DMS53 treated with DMSO at 0.1 percent for 48 hours (cell line): ENCODE results near the gene NDUFA5.
"Not testable (repeated sequence)": the region's sequence is repeated elsewhere in the genome, so short reads cannot be mapped to it uniquely, and the experiment has no call there.

ENCODE experiments used
- DNase-seq: peaks from one replicate; lab custom pipeline; 2025; ENCODE audit not compliant: unreplicated experiment; lab: John Stamatoyannopoulos, UW

The NDUFA5 gene

DNA sequence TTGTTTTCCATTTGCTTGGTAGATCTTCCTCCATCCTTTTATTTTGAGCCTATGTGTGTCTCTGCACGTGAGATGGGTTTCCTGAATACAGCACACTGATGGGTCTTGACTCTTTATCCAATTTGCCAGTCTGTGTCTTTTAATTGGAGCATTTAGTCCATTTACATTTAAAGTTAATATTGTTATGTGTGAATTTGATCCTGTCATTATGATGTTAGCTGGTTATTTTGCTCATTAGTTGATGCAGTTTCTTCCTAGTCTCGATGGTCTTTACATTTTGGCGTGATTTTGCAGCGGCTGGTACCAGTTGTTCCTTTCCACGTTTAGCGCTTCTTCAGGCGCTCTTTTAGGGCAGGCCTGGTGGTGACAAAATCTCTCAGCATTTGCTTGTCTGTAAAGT lies 31.1 kb downstream of the NDUFA5 start:
- not testable (repeated sequence) for DNase-seq

DNA sequence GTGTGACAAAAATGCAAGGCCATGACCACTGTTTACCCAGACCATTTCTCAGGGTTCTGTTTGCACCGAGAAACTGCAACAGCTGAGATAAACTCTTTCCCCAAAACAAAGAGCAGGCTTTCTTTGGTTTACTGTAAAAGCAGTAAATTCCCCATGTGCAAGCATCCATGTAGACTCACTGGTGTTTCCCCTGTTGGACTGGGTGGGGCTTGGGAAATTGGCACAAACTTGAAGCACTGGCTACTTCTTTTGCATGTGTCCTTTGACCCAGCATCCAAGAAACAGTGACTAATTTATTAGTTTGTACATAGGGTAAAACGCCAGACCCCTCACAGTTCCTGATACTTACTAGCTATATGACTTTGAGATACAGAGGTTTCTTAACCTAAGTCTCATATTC lies 35.6 kb downstream of the NDUFA5 start:
- DNase-seq = no peak

DNA sequence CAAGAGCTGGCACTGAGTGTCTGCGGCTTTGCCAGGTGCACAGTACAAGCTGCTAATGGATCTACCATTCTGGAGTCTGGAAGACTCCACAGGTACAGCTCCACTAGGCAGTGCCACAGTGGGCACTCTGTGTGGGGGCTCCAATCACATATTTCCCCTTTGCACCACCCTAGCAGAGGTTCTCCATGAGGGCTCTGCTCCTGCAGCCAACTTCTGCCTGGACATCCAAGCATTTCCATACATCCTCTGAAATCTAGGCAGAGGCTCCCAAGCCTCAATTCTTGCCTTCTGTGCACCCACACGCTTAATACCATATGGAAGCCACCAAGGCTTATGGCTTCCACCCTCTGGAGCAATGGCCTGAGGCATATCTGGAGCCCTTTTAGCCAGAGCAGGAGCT lies 52.4 kb downstream of the NDUFA5 start:
- DNase-seq = no peak

DNA sequence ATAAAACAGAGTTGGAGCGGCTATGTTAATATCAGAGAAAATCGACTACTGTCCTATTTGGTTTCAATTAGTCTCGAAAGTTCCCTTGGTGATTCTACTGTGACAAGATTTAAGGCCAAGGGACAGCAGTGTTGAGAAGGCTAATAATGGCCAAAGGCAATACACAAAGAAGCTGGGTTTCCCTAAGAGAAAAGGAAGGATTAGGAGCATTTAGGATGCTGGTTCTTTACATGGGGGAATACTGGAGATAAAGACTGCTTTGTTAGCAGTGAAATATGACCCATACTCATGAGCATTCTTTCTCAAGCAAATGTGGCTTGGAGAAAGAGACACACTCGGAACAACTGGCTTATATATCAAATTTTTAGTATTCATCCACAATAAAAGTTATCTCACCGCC lies 55.4 kb downstream of the NDUFA5 start:
- DNase-seq = no peak

DNA sequence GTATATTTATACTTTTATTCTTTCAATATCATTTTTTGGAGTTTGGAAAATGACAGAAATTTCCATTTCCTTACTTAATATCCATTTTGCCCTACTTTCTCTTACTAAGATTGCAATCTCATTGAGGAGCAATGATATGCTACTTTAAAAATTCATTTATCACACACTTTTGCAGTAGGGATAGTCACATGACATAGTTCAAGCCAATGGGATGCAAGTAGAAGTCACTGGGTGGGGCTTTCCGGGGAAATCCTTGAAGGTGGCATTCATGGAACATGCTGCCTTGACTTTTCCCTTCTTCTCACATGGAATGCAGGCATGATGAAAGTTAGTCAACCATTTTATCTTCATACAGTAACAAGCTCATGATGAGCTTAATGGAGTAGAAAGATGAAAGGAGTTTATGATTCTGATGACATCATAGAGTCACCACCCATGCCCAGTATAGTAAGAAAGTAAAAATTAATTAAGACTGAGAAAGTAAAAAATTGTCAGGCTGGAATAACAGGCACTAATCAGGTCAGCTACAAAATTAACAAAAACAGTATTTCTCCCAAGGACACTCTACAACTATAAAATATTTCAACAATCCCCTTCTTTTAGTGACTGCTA lies 56.6 kb downstream of the NDUFA5 start:
- DNase-seq = no peak

DNA sequence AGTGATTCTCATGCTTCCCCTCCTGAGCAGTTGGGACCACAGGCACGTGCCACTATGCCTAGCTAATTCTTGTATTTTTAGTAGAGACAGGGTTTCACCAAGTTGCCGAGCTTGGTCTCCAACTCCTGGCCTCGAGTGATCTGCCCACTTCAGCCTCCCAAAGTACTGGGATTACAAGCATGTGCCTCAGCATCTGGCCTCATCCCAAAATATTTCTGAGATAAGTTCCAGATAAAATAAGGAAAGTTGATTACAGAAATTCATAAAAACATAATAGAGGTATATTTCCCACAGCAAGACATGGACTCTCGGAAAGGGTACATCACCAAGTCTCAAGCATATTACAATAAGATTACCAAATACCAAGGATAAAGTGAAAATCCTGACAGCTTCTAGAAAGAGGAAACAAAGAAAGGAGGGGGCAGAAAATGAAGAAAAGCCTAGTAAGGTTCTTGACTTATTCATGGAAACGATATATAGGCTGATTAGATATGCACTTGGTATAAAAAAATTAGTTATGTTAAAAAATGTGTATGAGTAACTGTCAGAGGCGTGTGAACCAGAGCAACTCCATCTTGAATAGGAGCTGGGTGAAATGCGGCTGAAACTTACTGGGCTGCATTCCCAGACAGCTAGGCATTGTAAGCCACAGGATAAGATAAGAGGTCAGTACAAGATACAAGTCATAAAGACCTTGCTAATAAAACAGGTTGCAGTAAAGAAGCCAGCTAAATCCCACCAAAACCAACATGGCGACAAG lies 58.2 kb downstream of the NDUFA5 start:
- DNase-seq = no peak

DNA sequence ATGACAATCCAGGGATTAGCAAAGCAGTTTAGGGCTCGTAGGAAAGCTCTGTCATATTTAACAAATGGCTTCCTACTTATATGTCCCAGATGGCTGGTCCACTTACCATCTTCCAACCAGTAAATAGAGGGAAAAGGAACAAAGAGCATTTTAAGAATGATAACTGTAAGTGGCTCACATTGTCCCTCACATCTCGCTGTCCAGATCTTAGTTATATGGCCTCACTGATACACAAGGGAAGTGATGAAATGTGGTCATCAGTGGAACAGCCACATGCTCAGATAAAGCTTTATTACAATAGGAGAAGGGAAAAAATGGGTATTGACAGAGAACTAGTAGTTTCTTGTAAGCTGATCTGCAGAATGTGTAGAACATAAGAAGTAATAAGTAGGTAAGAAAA lies 59.0 kb downstream of the NDUFA5 start:
- DNase-seq = no peak

DNA sequence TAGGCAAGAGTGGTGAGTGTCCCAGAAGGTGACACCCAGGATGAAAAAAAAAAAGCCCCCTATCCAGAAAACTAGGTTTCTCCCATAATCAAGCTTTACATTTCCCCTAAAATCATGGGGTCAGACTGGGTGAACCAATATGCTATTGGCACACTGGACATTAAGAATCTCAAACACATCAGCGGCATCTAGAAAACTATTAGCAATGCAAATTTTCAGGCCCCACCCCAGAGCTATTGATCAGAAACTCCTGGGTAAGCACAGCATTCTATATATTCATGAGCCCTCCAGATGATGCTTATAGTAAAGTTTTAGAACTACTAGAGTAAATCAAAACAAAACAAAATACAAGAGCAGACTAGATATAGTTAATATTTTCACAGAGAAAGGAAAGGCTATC lies 59.6 kb downstream of the NDUFA5 start:
- DNase-seq = no peak

DNA sequence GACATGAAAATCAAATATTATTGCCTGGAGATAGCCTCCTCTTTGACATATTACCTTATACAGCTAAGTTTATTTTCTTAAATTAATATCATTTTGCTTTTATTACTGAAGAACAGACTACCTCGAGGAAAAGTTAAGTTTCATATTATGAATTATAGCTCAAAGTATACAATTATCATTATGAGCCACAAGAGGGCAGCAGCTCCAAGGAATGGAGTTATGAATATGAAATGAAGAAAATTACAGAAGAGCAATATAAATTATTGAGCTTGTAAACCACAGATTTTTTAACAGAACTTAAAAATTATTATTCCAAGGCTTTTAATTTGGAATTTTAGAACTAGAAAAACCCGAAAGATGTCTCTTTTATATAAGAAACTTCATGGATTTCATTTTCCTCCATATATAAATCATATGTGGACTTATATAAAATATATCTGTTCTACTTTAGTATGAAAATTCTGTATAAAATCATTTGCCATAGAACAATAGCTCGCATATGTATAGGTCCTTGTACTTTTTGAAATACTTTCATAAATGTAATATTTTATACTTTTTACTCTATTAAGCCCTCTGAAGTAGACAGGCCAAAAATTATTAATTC lies 63.3 kb downstream of the NDUFA5 start:
- DNase-seq = peak; percentile 56

DNA sequence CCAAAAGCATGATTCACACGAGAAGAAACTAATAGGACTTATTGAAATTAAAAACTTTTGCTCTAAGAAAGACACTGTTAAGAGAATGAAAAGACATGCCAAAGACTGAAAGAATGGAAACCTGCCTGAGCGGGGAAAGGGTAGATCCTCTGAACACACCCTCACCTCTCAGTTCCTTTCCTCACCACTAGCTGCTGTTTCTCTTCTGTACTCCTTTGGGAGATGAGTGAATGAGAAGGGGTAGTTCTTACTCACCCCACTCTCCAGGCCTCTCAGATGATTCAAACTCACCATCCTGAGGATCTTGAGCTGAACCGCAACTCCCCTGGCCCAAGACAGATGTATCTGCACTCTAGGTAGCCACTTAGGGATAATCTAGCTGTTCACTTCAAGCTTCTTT lies 65.1 kb downstream of the NDUFA5 start:
- no peak for DNase-seq
